Measurements from ENCODE around the gene AHDC1. TPM values are rescaled to one million over a fixed set of nuclear protein-coding genes. Genes with fewer than 3 reads are reported as not detected.
"Not testable (repeated sequence)": the region's sequence is repeated elsewhere in the genome, so short reads cannot be mapped to it uniquely, and the experiment has no call there.

The AHDC1 gene
- total RNA-seq, 1 donor from 2014 or later: 18.0 TPM

DNA sequence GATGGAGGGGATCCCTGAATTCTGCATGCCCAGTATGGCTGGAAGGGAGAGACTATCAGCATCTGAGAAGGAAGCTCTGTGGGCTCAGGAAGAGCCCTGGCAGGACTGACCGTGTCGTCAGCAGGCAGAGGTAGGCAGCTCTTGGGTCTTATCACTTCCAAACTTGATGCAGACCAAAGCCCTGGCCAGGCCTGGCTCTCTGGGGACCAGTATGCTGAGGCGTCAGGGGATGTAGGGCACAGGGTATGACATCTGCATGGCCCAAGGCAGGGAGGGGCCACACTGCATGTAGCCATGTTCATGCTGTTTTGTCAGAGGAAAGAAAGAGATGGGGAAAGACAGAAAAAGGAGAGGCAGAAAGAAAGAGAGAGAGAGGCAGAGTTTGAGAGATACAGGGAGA lies 24.8 kb upstream of the AHDC1 start:
- H3K36me3 ChIP-seq (ENCODE audit: control insufficient read depth, insufficient read depth, low read length): no peaks in the 10 kb centered on the region
- no peak overlapping the region for H3K4me3 ChIP-seq (ENCODE audit: low read depth, low read length)
- no peak for DNase-seq (ENCODE audit: low read depth)
- peaks cover 5% of the 10 kb centered on the region for H3K27me3 ChIP-seq (ENCODE audit: control insufficient read depth, insufficient read depth, low read length)
- TF ChIP-seq, protein P1, sequence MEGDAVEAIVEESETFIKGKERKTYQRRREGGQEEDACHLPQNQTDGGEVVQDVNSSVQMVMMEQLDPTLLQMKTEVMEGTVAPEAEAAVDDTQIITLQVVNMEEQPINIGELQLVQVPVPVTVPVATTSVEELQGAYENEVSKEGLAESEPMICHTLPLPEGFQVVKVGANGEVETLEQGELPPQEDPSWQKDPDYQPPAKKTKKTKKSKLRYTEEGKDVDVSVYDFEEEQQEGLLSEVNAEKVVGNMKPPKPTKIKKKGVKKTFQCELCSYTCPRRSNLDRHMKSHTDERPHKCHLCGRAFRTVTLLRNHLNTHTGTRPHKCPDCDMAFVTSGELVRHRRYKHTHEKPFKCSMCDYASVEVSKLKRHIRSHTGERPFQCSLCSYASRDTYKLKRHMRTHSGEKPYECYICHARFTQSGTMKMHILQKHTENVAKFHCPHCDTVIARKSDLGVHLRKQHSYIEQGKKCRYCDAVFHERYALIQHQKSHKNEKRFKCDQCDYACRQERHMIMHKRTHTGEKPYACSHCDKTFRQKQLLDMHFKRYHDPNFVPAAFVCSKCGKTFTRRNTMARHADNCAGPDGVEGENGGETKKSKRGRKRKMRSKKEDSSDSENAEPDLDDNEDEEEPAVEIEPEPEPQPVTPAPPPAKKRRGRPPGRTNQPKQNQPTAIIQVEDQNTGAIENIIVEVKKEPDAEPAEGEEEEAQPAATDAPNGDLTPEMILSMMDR (IDR thresholded peaks at IDR 0.05; ENCODE audit: insufficient read depth, low read length, poor library complexity, severe bottlenecking): no peak

DNA sequence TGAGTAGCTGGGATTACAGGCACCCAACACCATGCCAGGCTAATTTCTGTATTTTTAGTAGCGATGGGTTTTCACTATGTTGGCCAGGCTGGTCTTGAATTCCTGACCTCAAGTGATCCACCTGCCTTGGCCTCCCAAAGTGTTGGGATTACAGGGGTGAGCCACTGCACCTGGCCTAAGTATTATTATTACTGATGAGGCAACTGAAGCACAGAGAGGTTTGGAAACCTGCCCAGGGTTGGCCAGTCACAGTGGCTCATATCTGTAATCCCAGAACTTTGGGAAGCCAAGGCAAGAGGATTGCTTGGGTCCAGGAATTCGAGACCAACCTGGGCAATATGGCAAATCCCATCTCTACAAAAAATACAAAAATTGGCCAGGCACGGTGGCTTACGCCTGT lies 23.8 kb upstream of the AHDC1 start:
- H3K27me3 ChIP-seq (ENCODE audit: control insufficient read depth, insufficient read depth, low read length); DNase-seq (ENCODE audit: low read depth): not testable (repeated sequence)

DNA sequence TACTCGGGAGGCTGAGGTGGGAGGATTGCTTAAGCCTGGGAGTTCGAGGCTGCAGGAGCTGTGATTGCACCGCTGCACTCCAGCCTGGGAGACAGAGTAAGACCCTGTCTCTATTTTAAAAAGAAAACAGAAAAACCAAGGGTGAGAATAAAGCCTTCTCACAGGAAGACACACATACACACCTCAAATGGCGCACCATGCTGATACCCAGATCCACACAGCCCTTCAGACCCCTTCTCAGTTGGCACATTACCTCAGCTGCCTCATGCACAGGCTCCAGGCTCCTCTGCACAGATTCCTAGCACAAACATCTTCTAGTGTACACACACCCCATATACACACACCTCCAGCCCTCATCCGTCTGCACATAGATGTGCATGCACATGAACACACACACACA lies 23.1 kb upstream of the AHDC1 start:
- H3K27me3 ChIP-seq (ENCODE audit: control insufficient read depth, insufficient read depth, low read length): peaks cover 3% of the 10 kb centered on the region
- TF ChIP-seq, protein P1 (IDR thresholded peaks at IDR 0.05; ENCODE audit: insufficient read depth, low read length, poor library complexity, severe bottlenecking): no peak
- no peaks in the 10 kb centered on the region for H3K36me3 ChIP-seq (ENCODE audit: control insufficient read depth, insufficient read depth, low read length)
- H3K4me3 ChIP-seq (ENCODE audit: low read depth, low read length): no peak overlapping the region
- no peak for DNase-seq (ENCODE audit: low read depth)

More for the DNA sequence above, 23.8 kb upstream of the AHDC1 start:
- H3K36me3 ChIP-seq (ENCODE audit: control insufficient read depth, insufficient read depth, low read length); H3K4me3 ChIP-seq (ENCODE audit: low read depth, low read length): not testable (repeated sequence)

DNA sequence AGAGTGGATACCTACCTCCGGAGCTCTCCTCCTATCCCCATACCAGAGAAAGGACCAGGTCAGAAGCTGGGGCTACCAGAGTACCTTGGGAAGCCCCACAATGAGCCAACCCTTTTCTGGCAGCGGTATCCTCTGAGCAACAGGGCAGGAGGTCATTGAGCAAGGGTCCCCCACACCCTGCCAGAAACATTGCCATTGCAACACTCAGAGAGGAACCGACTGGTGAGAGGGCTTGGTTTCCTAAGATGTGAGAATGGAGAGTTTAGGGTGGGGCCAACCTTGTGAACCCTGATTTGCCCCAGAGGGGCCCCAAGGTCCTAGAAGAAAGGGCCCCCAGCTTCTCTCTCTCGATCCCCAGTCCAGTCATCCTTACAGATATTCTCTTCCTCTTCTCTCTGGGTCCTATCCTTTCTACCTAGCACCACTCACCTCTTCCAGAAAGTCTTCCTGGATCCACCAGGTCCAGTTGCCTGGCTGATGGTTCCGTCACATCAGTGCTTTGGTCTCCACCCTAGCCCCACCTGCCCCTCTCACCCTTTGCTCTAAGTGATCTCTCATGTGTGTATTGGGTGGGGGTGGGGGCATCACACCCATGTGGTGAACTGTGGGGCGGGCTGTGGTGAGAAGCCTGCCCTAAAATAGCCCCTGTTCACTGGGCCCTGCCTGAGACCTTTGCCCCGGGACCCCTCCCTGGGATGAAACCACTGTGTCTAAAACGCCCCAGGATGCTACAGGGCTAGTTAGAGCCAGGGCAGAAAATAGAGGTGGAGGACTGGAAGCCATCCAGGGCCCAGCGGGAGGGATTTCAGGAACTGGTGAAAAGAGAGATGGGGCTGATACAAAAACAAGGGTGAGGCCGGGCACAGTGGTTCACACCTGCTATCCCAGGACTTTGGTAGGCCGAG lies 22.3 kb upstream of the AHDC1 start:
- H3K4me3 ChIP-seq (ENCODE audit: low read depth, low read length): no peak overlapping the region
- no peaks in the 10 kb centered on the region for H3K36me3 ChIP-seq (ENCODE audit: control insufficient read depth, insufficient read depth, low read length)
- no peak for DNase-seq (ENCODE audit: low read depth)
- H3K27me3 ChIP-seq (ENCODE audit: control insufficient read depth, insufficient read depth, low read length): peaks cover 3% of the 10 kb centered on the region
- TF ChIP-seq, protein P1 (IDR thresholded peaks at IDR 0.05; ENCODE audit: insufficient read depth, low read length, poor library complexity, severe bottlenecking): no peak

DNA sequence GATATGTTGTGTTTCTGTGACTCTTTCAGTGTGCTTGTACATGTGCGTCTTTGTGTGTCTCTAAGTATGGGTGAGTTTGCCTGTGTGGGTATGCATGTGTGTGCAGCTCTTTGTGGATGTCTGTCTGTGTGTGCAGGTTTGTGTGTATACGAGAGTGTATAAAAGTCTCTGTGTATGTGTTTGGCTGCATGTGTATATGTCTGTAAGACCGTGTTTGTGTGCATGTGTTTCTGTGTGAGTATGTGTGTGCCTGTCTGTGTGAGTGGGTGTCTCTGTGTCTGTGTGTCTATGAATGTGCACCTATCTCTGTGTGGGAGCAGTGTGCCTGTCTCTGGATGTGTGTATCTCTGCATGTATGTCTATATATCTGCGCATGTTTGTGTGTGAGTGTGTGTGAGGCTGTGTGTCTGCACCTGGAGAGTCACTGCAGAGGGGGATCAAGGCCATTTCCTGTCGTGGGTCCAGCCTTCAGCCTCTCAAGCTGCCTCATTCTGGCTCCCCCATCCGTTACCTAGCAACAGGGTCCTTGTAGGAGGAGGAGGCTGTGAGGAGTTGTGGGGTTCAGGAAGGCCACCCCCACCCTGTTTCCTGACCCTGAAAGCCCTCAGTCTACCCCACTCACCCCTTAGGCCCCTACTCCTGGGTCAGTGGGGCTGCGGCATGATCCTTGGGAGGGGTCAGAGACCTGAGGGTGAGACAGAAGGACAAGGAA lies 20.7 kb upstream of the AHDC1 start:
- DNase-seq (ENCODE audit: low read depth): no peak
- TF ChIP-seq, protein P1 (IDR thresholded peaks at IDR 0.05; ENCODE audit: insufficient read depth, low read length, poor library complexity, severe bottlenecking): no peak
- H3K4me3 ChIP-seq (ENCODE audit: low read depth, low read length): no peak overlapping the region
- H3K36me3 ChIP-seq (ENCODE audit: control insufficient read depth, insufficient read depth, low read length): no peaks in the 10 kb centered on the region
- peaks cover 3% of the 10 kb centered on the region for H3K27me3 ChIP-seq (ENCODE audit: control insufficient read depth, insufficient read depth, low read length)
